Aorta (tissue), 5 donors: ENCODE data around the gene CDH12. TPM values are rescaled to one million over a fixed set of nuclear protein-coding genes. Genes with fewer than 3 reads are reported as not detected.
"Not testable (repeated sequence)": the region's sequence is repeated elsewhere in the genome, so short reads cannot be mapped to it uniquely, and the experiment has no call there.

Source experiments
- ATAC-seq: fragments of 200-7000 bp; cut with Tn5 transposase; one replicate; pipeline ENCODE4 v1.9.1; 2022; ENCODE audit warnings: moderate library complexity; ENCODE audit not compliant: low FRiP score
- DNase-seq, 2 donors: peaks; one replicate each; pipeline ENCODE4 v3.0.0-alpha.2; 2020
- H3K27ac ChIP-seq, 2 donors: one replicate each; pipeline ENCODE4 v1.5.1; 2013; ENCODE audit warnings: low read length in 2 of 2, mild to moderate bottlenecking in 2 of 2, moderate library complexity in 2 of 2, control low read depth in 1 of 2, inconsistent platforms in 1 of 2, low read depth in 1 of 2
- H3K27me3 ChIP-seq, 2 donors: one replicate each; pipeline ENCODE4 v1.6.1; 2013; ENCODE audit warnings: control low read depth in 1 of 2, low read length in 1 of 2, mild to moderate bottlenecking in 1 of 2, moderate library complexity in 1 of 2; ENCODE audit not compliant: insufficient read depth in 2 of 2, control insufficient read depth in 1 of 2
- H3K36me3 ChIP-seq, 2 donors: one replicate each; pipeline ENCODE4 v1.6.1; 2013; ENCODE audit warnings: control low read depth in 1 of 2, low read length in 1 of 2, mild to moderate bottlenecking in 1 of 2; ENCODE audit not compliant: insufficient read depth in 2 of 2, control insufficient read depth in 1 of 2
- H3K4me1 ChIP-seq, 2 donors: one replicate each; pipeline ENCODE4 v1.6.1; 2013; ENCODE audit warnings: low read length in 2 of 2, control low read depth in 1 of 2, mild to moderate bottlenecking in 1 of 2, moderate library complexity in 1 of 2; ENCODE audit not compliant: insufficient read depth in 2 of 2, control insufficient read depth in 1 of 2
- H3K4me3 ChIP-seq, 2 donors: one replicate each; pipeline ENCODE4 v1.5.1; 2013; ENCODE audit warnings: low read length in 2 of 2, control low read depth in 1 of 2, mild to moderate bottlenecking in 1 of 2
- H3K9me3 ChIP-seq: one replicate; pipeline ENCODE4 v1.6.1; 2013; ENCODE audit warnings: mild to moderate bottlenecking, low read length; ENCODE audit not compliant: control insufficient read depth
- WGBS, 2 donors: extraction: QIAGEN DNeasy Blood & Tissue Kit; methylation state at CpG; one replicate each; pipeline ENCODE4 v1.1.7; 2013; 5-methylcytosine and 5-hydroxymethylcytosine counted together
- intact Hi-C, 2 donors: fragments of 100-400 bp; cut with DNase I; formaldehyde crosslinking; loops; one replicate each; pipeline versions ENCODE4 v1.14.2 to v1.15.0; 2022
- polyA plus RNA-seq, 2 donors: library from polyadenylated mRNA; stranded (reverse); fragments of 200-250 nt; gene quantifications; one replicate each; pipeline ENCODE4 v1.2.3, GENCODE V29; 2013
- total RNA-seq, 2 donors: library from RNA; stranded (reverse); fragmentation: NEBNext Ultra II Directional; extraction: Animal tissue kit (Norgen Biotek cat#: 25700); gene quantifications; one replicate each; pipeline ENCODE4 v1.2.1, GENCODE V29; 2021
- donor health status: healthy with polysubstance abuse.
- donor health status: Bipolar disorder and iron deficiency.
- donor health status: DM: no; HTN: no; CAD: no.
- donor health status: DM: no; HTN: no; CAD: no.
- donor health status: DM: yes; HTN: yes; CAD: no.

Gene CDH12
- total and polyA plus RNA-seq, 4 donors, result not detected

- no peak for ATAC-seq
- no peaks in the 10 kb centered on the region for H3K9me3 ChIP-seq
- no peaks in the 10 kb centered on the region for H3K4me1 ChIP-seq
- intact Hi-C loops, result no loop called here
- no peaks in the 10 kb centered on the region for H3K27me3 ChIP-seq
- WGBS, 2 donors, result 69 to 79% methylated on average over 3 of the region's 3 CpGs
- H3K36me3 ChIP-seq, result no peaks in the 10 kb centered on the region
- H3K4me3 ChIP-seq, result no peak overlapping the region
- H3K27ac ChIP-seq, result no peak overlapping the region
- DNase-seq, result no peak
Observed at GRCh38 chr5:22521521-22521920, 331.6 kb downstream of the CDH12 start.

GRCh38 chr5:22516497-22516896 lies 336.6 kb downstream of the CDH12 start:
- H3K4me3 ChIP-seq, H3K27ac ChIP-seq, intact Hi-C loops: not testable (repeated sequence)

GRCh38 chr5:22514231-22514630 lies 338.9 kb downstream of the CDH12 start:
- no peak for ATAC-seq
- no peak for DNase-seq
- H3K27ac ChIP-seq, result no peak overlapping the region
- H3K27me3 ChIP-seq, result no peaks in the 10 kb centered on the region
- H3K4me3 ChIP-seq, result no peak overlapping the region
- H3K9me3 ChIP-seq, result no peaks in the 10 kb centered on the region
- no peaks in the 10 kb centered on the region for H3K36me3 ChIP-seq
- no peaks in the 10 kb centered on the region for H3K4me1 ChIP-seq
- intact Hi-C loops, result no loop called here

More at GRCh38 chr5:22516497-22516896, 336.6 kb downstream of the CDH12 start:
- H3K36me3 ChIP-seq, H3K27me3 ChIP-seq, ATAC-seq, DNase-seq, H3K4me1 ChIP-seq, H3K9me3 ChIP-seq: not testable (repeated sequence)
- 86 to 89% methylated on average over 7 of the region's 7 CpGs for WGBS, 2 donors

- Histone ChIP-seq H3K27ac (no peak overlapping the region), H3K9me3 (no peaks in the 10 kb centered on the region), H3K4me3 (no peak overlapping the region), H3K4me1 (no peaks in the 10 kb centered on the region), H3K27me3 (no peaks in the 10 kb centered on the region), H3K36me3 (no peaks in the 10 kb centered on the region)
- intact Hi-C loops, result no loop called here
- DNase-seq (no peak), ATAC-seq (no peak)
- 42 to 50% methylated on average over 3 of the region's 3 CpGs for WGBS, 2 donors
Observed at GRCh38 chr5:22505891-22506290, 347.3 kb downstream of the CDH12 start.

- H3K36me3 ChIP-seq, result no peaks in the 10 kb centered on the region
- no peaks in the 10 kb centered on the region for H3K9me3 ChIP-seq
- H3K4me3 ChIP-seq, result no peak overlapping the region
- DNase-seq, result no peak
- H3K4me1 ChIP-seq, result no peaks in the 10 kb centered on the region
- intact Hi-C loops, result no loop called here
- WGBS, 2 donors, result 76 to 81% methylated on average over 3 of the region's 3 CpGs
- no peak overlapping the region for H3K27ac ChIP-seq
- no peaks in the 10 kb centered on the region for H3K27me3 ChIP-seq
- ATAC-seq, result no peak
Observed at GRCh38 chr5:22504411-22504810, 348.7 kb downstream of the CDH12 start.

- Histone ChIP-seq H3K27me3 (no peaks in the 10 kb centered on the region), H3K4me1 (no peaks in the 10 kb centered on the region), H3K9me3 (no peaks in the 10 kb centered on the region), H3K36me3 (no peaks in the 10 kb centered on the region), H3K27ac (no peak overlapping the region), H3K4me3 (no peak overlapping the region)
- DNase-seq, result no peak
- ATAC-seq, result no peak
- intact Hi-C loops, result no loop called here
- WGBS, 2 donors, result 22 to 47% methylated on average over 1 of the region's 1 CpG
Observed at GRCh38 chr5:22500556-22500955, 352.6 kb downstream of the CDH12 start.

- intact Hi-C loops, result no loop called here
- Histone ChIP-seq H3K4me1 (no peaks in the 10 kb centered on the region), H3K9me3 (no peaks in the 10 kb centered on the region), H3K36me3 (no peaks in the 10 kb centered on the region), H3K27me3 (no peaks in the 10 kb centered on the region), H3K27ac (no peak overlapping the region), H3K4me3 (no peak overlapping the region)
- WGBS, 2 donors, result 29 to 38% methylated on average over 4 of the region's 4 CpGs
- ATAC-seq (no peak), DNase-seq (no peak)
Observed at GRCh38 chr5:22496666-22497065, 356.5 kb downstream of the CDH12 start.

- Histone ChIP-seq H3K36me3 (no peaks in the 10 kb centered on the region), H3K4me1 (no peaks in the 10 kb centered on the region), H3K27ac (no peak overlapping the region), H3K9me3 (no peaks in the 10 kb centered on the region), H3K27me3 (no peaks in the 10 kb centered on the region), H3K4me3 (no peak overlapping the region)
- DNase-seq (no peak), ATAC-seq (no peak)
- 65 to 66% methylated on average over 2 of the region's 2 CpGs for WGBS, 2 donors
- intact Hi-C loops, result no loop called here
Observed at GRCh38 chr5:22495016-22495720, 358.0 kb downstream of the CDH12 start.

- no peak overlapping the region for H3K27ac ChIP-seq
- H3K4me3 ChIP-seq, result no peak overlapping the region
- intact Hi-C loops, result no loop called here
- ATAC-seq (no peak), DNase-seq (no peak)
- no peaks in the 10 kb centered on the region for H3K36me3 ChIP-seq
- H3K9me3 ChIP-seq, result no peaks in the 10 kb centered on the region
- H3K4me1 ChIP-seq, result no peaks in the 10 kb centered on the region
- H3K27me3 ChIP-seq, result no peaks in the 10 kb centered on the region
Observed at GRCh38 chr5:22488427-22488826, 364.7 kb downstream of the CDH12 start.
